HG02571 (cell line): Measurements from ENCODE around the gene ADAMTSL1.

Experiments used
- ATAC-seq: cut with Tn5 transposase; IDR thresholded peaks from one replicate; pipeline ENCODE4 v1.9.1; 2021; ENCODE audit warnings: mild to moderate bottlenecking, moderate library complexity; ENCODE audit not compliant: unreplicated experiment

Gene ADAMTSL1

GRCh38 chr9:18658804-18659705 is 185.1 kb downstream of the ADAMTSL1 start:
- ATAC-seq: no peak

DNA sequence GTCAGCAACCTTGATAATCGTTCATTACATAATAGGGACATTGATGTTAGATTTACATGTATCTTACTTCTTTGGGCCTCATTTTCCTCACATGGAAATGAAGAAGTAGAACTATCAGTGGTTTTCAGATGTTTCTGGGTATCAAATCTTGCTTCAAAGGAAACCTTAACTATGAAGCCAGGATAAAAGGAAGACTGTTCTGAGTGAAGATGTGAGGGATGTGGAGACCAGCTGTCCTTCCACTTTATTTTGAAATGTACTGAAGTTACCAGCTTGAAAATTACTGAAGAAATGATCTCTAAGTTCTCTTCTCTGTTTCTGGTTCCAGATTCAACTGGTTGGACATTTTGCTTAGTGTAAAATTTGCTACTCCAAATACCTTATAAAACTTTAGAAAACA is 186.0 kb downstream of the ADAMTSL1 start:
- ATAC-seq: no peak

DNA sequence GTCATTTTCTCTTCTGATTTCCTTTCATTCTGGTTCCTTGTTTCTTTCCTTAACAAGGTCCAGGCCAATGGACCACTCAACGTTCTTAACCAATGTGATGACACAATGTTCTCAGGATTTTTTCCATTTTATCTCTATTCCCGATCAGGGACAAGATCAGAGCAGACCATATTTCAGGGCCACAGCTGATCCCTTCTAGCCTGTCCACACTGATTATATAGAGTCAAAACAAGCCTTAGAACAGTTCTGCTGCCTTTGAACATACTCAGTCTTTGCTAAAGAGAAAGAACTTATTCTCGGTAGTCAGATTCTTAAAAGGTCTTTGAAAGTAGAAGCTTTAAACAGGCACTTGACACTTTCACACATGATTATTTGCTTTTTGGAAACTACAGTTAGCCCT is 188.4 kb downstream of the ADAMTSL1 start:
- ATAC-seq: no peak

DNA sequence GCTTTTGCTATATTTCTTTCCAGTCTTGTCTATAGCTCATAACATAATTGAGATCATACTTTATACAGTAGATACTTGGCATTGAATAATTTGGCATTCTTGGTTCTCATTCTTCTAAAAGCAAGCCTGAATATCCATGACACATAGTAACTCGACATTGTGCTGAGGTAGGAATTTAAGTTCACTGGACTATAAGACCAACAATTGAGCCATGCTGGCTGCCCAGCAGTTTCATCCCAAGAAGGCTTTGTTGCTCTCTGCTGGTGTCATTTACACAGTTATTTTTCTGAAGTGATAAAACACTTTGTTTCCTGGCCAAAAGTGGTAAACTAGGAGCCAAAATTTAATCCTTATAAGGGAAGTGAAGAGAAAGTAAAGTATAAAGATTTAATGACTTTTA is 192.0 kb downstream of the ADAMTSL1 start:
- no peak for ATAC-seq

GRCh38 chr9:18666348-18666747 is 192.4 kb downstream of the ADAMTSL1 start:
- ATAC-seq: no peak

- ATAC-seq: no peak
Measured at GRCh38 chr9:18666986-18667772, 193.2 kb downstream of the ADAMTSL1 start.

DNA sequence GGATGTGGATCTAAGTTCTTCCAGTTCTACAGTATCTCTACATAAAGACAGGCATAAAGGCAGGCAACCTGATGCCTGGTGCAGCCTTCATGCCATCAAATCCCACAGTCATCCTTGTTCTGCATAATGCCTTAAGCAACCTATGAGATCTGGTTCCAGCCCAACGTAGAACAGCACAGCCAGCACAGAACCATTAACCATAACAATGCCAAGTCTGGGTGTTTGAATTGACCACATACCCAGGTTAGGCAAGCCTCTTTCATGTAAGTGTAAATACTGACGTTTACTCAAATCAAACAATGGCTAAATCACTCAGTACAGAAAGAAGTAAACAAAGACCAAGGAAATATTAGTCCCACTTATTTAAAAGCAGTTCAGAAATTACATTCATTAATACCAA is 195.0 kb downstream of the ADAMTSL1 start:
- no peak for ATAC-seq

GRCh38 chr9:18672706-18673105 is 198.8 kb downstream of the ADAMTSL1 start:
- no peak for ATAC-seq

GRCh38 chr9:18673179-18673578 is 199.2 kb downstream of the ADAMTSL1 start:
- ATAC-seq: no peak

- no peak for ATAC-seq
Measured at GRCh38 chr9:18675332-18675731, 201.4 kb downstream of the ADAMTSL1 start.

DNA sequence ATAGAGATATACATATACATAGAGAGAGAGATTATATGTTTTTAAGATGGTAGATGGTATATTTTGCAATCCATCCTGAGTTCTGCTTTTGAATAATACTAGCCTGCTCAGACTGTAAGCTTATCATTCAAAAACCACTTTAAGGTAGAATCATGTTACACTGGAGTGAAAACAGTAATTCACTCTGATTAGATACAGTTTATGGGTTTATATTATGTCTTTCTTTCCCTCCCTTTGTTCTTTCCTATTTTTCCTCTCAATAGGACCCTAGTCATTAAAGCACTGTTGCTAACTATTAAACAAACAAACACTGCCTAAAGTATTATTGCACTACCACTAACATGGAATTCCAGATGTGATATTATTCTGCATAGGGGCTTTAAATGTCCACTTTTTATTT is 202.0 kb downstream of the ADAMTSL1 start:
- ATAC-seq: no peak

DNA sequence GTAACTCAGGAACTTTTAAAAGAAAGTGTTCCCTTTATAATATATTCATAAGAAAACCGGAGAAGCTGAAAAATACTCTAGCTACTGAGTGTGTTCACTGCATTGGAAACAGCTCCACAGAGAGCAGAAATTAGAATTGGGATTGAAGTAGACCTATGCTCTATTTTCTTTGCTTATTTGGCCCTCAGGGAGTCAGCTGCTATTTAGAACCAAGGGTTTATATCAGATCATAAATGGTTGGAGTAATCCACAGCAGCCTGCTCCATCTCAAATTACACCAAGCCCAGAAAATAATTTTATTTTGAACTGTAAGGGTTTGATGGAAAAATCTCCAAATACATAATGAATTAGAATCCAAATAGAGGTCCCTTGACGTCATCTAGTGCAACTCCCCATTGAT is 202.6 kb downstream of the ADAMTSL1 start:
- ATAC-seq: no peak

GRCh38 chr9:18678821-18679590 is 205.1 kb downstream of the ADAMTSL1 start:
- no peak for ATAC-seq

DNA sequence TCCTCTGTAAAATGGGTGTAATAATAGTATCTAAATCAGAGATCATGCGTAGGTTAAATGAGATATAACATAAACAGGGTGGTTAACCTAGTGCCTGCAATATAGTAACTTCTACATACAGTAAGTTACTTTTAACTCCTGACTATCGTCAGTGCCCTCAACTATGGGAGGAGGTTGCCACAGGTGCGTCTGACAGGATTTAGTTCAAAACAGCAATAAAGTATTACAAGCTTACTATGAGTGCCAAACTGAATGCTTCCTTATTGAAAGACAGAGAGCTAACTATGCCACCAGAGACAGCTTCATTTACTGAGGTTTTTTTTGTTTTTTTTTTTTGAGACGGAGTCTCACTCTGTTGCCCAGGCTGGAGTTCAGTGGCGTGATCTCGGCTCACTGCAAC is 209.0 kb downstream of the ADAMTSL1 start:
- ATAC-seq: no peak

DNA sequence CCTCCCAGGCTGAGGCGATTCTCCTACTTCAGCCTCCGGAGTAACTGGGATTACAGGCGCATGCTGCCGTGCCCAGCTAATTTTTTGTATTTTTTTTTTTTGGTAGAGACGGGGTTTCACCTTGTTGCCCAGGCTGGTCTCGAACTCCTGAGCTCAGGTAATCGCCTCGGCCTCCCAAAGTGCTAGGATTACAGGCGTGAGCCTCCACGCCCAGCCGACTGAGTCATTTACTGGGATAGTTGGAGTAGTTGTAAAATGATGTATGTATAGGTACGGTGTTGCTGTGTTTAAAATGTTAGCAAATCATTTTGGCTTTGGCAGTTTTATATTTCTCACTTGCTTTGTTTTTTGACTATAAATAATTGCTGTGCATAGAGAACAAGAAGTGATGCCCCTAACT is 209.4 kb downstream of the ADAMTSL1 start:
- ATAC-seq: no peak

DNA sequence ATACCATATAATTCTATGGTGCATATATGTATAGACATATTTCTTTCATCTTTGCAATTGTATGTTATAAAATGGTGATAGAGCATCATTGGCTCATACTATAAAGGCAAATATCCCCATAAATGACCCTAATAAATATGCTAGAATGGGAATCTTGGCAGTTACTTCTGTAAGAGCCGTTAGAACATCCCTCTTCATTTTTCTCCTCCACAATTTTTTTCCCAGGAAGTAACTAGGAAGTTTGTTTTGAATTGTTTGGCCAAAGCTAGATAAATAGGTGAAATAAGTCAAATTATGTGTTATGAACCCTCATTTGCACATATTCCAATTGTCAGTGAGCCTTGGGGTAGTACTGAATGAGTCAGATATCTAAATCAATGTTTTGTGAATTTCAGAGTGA is 209.9 kb downstream of the ADAMTSL1 start:
- ATAC-seq: no peak

DNA sequence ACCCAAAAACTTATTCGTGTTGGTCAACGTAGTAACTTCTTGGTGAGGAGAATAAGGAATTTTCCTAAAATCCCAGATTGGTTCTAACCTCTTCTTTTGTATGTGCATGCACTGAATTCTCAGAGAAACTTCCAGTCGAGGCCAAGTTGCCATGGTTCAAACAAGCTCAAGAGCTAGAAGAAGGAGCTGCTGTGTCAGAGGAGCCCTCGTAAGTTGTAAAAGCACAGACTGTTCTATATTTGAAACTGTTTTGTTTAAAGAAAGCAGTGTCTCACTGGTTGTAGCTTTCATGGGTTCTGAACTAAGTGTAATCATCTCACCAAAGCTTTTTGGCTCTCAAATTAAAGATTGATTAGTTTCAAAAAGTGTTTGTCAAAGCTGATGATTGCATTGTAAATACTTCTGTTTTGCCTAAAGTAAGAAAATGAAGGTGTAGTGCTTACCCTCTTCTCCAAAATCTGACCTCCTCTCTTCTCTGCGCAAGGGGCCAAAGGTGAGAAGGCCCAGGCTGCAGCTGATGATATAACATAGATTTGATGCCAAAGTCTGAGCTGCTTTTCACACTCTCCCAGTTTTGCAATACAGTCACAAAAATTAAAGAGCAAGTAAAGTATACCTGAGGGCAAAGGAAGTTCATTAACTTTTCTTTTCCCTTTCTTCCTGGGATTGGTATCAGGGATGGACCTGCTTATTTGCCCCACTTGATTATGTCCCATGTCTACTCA is 210.8 kb downstream of the ADAMTSL1 start:
- no peak for ATAC-seq

DNA sequence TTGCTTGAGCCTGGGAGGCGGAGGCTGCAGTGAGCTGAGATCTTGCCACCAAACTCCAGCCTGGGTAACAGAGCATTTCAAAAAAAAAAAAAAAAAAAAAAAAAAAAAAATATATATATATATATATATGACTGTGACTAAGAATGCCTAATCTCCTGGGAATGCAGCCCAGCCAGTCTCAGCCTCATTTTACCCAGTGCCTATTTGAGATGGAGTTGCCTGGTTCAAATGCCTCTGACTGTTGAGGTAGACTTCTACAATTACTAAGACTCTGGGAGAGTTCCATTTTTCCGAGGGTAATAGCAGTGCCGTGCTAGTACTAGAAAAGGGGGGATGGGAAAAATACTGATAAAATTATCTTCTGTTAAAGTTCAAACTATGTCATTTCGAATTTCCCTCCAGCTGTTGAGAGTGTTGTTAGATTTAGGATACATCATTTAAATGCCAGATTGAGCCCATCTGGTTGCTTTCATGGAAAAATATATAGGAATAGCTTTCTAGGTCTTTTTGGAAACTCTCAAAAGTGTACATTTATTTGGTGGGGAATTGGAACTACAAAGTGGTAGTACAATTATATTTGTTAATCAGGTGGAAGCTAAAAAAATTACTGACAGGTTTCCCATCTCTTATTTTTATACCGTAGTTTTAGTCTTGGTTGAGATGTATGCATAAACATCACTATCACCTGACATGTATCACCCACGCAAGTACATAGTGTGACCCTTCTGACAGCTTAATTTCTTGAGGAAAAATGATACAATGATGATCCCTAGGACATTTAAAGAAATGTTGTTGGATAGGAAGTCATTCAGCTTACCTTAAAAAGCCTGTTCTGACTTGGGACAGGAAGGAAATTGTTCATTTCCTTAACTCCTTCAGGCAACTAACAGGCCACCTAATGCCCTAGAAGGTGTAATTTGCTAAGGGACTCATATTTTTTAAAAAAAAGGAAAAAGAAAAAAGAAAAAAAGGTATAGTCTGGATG is 214.9 kb downstream of the ADAMTSL1 start:
- ATAC-seq: no peak

DNA sequence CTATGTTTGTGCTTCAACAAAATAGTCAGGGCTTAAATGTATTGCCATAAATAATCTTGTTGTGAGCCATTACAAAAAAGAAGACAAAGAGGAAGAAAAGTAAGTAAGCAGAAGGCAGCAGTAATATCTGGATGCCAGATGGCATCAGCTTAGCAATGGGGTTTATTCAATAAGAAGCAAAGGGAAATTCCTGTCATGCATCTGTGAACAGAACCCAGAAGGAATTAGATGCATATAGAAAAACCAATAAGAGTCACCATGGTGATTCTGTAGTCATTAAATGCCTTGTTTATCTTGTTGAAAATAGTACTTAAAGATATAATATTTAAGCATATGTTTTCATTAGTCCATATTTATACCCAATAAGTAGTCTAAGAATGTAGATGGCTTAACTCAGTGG is 216.0 kb downstream of the ADAMTSL1 start:
- ATAC-seq: no peak

GRCh38 chr9:18692268-18692667 is 218.3 kb downstream of the ADAMTSL1 start:
- no peak for ATAC-seq
